ENCODE measurements around the gene DLL4. TPM values are rescaled to one million over a fixed set of nuclear protein-coding genes. Genes with fewer than 3 reads are reported as not detected.

The DLL4 gene
- total and polyA plus RNA-seq, 10 of the 15 experiments (the other 5 are each of a cell fraction or from before 2014, with no cell fraction given) = 0.04 to 0.16 (median 0.09) TPM; not detected in 6

DNA sequence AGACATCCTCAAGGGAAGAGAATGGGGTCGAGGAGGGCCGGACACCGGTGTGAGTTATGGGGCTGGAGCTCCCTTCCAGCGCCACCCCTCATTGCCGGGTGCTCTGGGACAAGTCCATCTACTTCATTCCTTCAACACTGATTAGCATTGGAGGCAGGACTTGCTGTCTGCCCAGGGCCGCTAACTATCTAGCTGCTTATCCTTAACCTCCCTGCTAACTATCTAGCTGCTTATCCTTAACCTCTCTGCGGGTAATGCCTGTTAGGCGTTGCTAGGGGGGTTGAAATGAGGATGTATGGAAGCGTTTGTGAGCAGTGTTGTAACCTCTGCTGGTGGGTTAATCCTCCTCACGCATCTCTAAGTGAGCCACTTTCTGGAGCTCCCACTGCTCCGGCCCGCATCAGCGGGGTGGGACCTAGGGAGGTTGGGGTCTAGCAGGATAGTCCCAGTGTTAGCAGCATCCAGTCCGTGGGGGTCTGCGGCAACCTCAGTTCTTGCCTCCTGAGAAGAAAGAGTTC is 13.3 kb downstream of the DLL4 start:
- 28% methylated on average over 15 of the region's 15 CpGs for WGBS (ENCODE audit: insufficient coverage, insufficient replicate concordance, low lambda C conversion rate, missing lambda C conversion rate)
- intact Hi-C loops (cut with micrococcal nuclease; ENCODE audit: unreplicated experiment) (loop anchor here (5.0 kb wide), 2 partner anchors 35 to 80 kb away; no protein-coding TSS in a partner anchor), in situ Hi-C loops (cut with MboI) (no loop called here)
- FAIRE-seq (no peak), ATAC-seq (no peak), DNase-seq (ENCODE audit: low read depth, low spot score) (no peak)
- BruUV-seq (replicated peaks) = TSS peak; percentile 67
- peak overlapping the region; percentile 73 for H3K4me3 ChIP-seq
- no peaks in the 10 kb centered on the region for H3K36me3 ChIP-seq (ENCODE audit: control insufficient read depth in 2 of 2, insufficient read depth in 2 of 2, low read length in 1 of 2)
- peaks cover 23% of the 10 kb centered on the region for H3K4me1 ChIP-seq (ENCODE audit: control insufficient read depth, insufficient read depth, low read length)
- SMC1A ChIA-PET (ENCODE audit: uncharacterized antibody, unreplicated experiment) = interaction anchor here (1.2 to 4.1 kb wide), 10 partner anchors 9 to 242 kb away, joined by 3 to 28 read pairs (median 8); partner anchors contain the start of gene DLL4
- no peaks in the 10 kb centered on the region for H3K27me3 ChIP-seq (replicated peaks in 1 of 2; ENCODE audit: control insufficient read depth in 2 of 2, insufficient read depth in 2 of 2, low read length in 1 of 2)
- RAD21 ChIA-PET (ENCODE audit: unreplicated experiment) = interaction anchor here (0.8 to 4.1 kb wide), 14 partner anchors 9 to 390 kb away, joined by 3 to 36 read pairs (median 4); partner anchors contain the start of genes NUSAP1 and OIP5
- POLR2A ChIA-PET = interaction anchor here (0.5 to 3.5 kb wide), 6 partner anchors 9 to 373 kb away, joined by 3 to 20 read pairs (median 4); partner anchors contain the start of genes CHAC1 and RPUSD2
- TF ChIP-seq, protein P1, sequence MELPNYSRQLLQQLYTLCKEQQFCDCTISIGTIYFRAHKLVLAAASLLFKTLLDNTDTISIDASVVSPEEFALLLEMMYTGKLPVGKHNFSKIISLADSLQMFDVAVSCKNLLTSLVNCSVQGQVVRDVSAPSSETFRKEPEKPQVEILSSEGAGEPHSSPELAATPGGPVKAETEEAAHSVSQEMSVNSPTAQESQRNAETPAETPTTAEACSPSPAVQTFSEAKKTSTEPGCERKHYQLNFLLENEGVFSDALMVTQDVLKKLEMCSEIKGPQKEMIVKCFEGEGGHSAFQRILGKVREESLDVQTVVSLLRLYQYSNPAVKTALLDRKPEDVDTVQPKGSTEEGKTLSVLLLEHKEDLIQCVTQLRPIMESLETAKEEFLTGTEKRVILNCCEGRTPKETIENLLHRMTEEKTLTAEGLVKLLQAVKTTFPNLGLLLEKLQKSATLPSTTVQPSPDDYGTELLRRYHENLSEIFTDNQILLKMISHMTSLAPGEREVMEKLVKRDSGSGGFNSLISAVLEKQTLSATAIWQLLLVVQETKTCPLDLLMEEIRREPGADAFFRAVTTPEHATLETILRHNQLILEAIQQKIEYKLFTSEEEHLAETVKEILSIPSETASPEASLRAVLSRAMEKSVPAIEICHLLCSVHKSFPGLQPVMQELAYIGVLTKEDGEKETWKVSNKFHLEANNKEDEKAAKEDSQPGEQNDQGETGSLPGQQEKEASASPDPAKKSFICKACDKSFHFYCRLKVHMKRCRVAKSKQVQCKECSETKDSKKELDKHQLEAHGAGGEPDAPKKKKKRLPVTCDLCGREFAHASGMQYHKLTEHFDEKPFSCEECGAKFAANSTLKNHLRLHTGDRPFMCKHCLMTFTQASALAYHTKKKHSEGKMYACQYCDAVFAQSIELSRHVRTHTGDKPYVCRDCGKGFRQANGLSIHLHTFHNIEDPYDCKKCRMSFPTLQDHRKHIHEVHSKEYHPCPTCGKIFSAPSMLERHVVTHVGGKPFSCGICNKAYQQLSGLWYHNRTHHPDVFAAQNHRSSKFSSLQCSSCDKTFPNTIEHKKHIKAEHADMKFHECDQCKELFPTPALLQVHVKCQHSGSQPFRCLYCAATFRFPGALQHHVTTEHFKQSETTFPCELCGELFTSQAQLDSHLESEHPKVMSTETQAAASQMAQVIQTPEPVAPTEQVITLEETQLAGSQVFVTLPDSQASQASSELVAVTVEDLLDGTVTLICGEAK (IDR thresholded peaks at IDR 0.05; ENCODE audit: borderline replicate concordance) = peak; percentile 34; the same call in 1 of the 2 replicates
- TF ChIP-seq, protein P2, sequence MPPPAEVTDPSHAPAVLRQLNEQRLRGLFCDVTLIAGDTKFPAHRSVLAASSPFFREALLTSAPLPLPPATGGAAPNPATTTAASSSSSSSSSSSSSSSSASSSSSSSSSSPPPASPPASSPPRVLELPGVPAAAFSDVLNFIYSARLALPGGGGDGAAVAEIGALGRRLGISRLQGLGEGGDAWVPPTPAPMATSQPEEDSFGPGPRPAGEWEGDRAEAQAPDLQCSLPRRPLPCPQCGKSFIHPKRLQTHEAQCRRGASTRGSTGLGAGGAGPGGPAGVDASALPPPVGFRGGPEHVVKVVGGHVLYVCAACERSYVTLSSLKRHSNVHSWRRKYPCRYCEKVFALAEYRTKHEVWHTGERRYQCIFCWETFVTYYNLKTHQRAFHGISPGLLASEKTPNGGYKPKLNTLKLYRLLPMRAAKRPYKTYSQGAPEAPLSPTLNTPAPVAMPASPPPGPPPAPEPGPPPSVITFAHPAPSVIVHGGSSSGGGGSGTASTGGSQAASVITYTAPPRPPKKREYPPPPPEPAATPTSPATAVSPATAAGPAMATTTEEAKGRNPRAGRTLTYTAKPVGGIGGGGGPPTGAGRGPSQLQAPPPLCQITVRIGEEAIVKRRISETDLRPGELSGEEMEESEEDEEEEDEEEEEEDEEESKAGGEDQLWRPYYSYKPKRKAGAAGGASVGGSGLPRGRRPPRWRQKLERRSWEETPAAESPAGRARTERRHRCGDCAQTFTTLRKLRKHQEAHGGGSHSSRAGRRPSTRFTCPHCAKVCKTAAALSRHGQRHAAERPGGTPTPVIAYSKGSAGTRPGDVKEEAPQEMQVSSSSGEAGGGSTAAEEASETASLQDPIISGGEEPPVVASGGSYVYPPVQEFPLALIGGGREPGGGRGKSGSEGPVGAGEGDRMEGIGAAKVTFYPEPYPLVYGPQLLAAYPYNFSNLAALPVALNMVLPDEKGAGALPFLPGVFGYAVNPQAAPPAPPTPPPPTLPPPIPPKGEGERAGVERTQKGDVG (CRISPR knock-in tag; IDR thresholded peaks at IDR 0.05) = no peak
- peak overlapping the region; percentile 76 for H3K27ac ChIP-seq (ENCODE audit: control insufficient read depth, insufficient read depth)
- peak overlapping the region; percentile 77 for H2AFZ ChIP-seq (ENCODE audit: control insufficient read depth, low read depth, low read length)
- CTCF ChIA-PET = interaction anchor here (0.6 to 5.2 kb wide), 24 partner anchors 11 to 387 kb away, joined by 3 to 80 read pairs (median 6); partner anchors contain the start of genes CHAC1, DLL4 and INO80
- peak overlapping the region; percentile 88 for H3K9ac ChIP-seq (ENCODE audit: control insufficient read depth, insufficient read depth, low read length)
- H3K4me2 ChIP-seq (ENCODE audit: control insufficient read depth, insufficient read depth) = peak overlapping the region; percentile 99
- no peaks in the 10 kb centered on the region for H4K20me1 ChIP-seq (ENCODE audit: control insufficient read depth, insufficient read depth)
- H3K9me3 ChIP-seq (replicated peaks; ENCODE audit: control insufficient read depth, insufficient read depth, low read length) = no peaks in the 10 kb centered on the region
- H3K79me2 ChIP-seq (ENCODE audit: control insufficient read depth, insufficient read depth, low read length) = no peaks in the 10 kb centered on the region

All from GM12878 (cell line).